Hematopoietic multipotent progenitor cell treated with erythropoietin and hydrocortisone succinate and interleukin-3 and kit ligand, for 4 days (in vitro differentiated cells): Measurements from ENCODE around the gene CASKIN1.
A peak's percentile ranks its signal among the peaks of the same experiment; 100 is the strongest.
"Not testable (repeated sequence)": the region's sequence is repeated elsewhere in the genome, so short reads cannot be mapped to it uniquely, and the experiment has no call there.

Source experiments
- DNase-seq: peaks from one replicate; pipeline ENCODE4 v3.0.0-alpha.2; 2015

The CASKIN1 gene

DNA sequence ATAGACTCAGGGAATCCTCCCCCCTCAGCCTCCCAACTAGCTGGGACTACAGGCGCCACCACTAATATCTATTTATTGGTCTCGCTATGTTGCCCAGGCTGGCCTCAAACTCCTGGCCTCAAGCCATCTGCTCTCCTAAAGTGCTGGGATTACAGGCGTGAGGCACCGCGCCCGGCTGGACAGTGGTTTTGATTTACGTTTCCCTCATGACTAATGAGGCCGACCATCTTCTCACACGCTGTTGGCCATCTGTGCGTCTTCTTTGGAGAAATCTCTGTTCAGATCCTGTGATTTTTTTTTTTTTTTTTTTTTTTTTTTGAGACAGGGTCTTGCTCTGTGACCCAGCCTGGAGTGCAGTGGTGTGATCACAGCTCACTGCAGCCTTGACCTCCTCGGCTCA, 67.2 kb downstream of the CASKIN1 start:
- DNase-seq: not testable (repeated sequence)

DNA sequence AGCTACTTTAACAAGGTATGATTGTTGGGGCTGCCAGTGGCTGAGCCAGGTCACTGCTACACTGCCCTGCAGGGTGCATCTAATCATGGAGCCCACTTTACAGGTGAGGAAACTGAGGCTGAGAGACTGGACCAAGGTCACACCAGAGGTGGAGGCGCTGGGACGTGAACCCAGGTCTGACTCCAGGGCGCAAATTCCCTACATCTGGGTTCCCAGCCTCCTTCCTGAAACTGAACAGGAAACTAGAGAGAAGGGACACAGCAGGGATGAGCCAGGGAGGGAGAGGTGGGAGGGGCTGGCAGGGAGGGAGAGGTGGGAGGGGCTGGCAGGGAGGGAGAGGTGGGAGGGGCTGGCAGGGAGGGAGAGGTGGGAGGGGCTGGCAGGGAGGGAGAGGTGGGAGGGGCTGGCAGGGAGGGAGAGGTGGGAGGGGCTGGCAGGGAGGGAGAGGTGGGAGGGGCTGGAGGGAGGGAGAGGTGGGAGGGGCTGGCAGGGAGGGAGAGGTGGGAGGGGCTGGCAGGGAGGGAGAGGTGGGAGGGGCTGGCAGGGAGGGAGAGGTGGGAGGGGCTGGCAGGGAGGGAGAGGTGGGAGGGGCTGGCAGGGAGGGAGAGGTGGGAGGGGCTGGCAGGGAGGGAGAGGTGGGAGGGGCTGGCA, 68.7 kb downstream of the CASKIN1 start:
- peak; percentile 24 for DNase-seq
